HG03103 (cell line): Measurements from ENCODE around the gene APLF.
"Not testable (repeated sequence)": the region's sequence is repeated elsewhere in the genome, so short reads cannot be mapped to it uniquely, and the experiment has no call there.

Experiments
- ATAC-seq: cut with Tn5 transposase; IDR thresholded peaks from one replicate; pipeline ENCODE4 v1.9.1; 2021; ENCODE audit warnings: low read depth; ENCODE audit not compliant: unreplicated experiment

APLF gene

DNA sequence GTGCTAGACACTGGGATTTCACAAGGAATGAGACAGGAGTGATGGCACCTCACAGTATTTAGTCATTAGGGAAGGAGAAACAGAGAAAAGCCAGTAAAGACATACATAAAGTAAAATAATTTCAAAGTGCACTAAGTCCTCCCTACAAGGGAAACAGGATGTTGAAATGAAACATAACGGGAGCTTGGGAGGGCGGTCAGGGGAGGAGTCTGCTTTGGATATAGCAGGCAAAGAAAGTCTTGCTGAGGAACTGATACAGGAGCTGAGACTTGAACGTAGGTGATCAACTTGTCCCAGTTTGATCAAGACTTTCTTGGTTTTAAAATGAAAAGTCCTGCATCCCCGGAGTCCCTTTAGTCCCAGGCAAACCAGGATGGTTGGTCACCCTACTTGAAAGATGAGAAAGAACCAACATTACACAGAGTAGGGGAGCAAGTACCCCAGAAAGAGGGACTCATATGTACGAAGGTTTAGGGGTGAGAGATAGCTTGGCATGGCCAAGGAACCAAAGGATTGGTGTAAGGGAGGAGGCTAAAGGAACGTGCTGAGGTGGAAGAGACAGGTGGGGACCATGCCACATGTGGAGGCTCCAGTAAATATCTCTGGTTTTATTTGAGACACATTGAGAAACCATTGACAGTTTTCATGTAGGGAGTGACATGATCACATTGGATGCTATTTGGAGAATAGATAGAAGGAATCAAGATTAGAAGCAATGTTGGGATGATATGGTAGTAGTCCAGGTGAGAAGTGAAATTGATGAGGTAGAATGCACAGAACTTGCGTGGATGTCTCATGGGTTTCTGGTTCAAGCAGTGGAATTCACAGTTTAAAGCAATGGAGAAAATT, 28.7 kb upstream of the APLF start:
- ATAC-seq: no peak

- ATAC-seq: peak; percentile 93
Observed at GRCh38 chr2:68441179-68441993, 26.0 kb upstream of the APLF start.

GRCh38 chr2:68441994-68442322, 25.4 kb upstream of the APLF start:
- ATAC-seq: no peak

DNA sequence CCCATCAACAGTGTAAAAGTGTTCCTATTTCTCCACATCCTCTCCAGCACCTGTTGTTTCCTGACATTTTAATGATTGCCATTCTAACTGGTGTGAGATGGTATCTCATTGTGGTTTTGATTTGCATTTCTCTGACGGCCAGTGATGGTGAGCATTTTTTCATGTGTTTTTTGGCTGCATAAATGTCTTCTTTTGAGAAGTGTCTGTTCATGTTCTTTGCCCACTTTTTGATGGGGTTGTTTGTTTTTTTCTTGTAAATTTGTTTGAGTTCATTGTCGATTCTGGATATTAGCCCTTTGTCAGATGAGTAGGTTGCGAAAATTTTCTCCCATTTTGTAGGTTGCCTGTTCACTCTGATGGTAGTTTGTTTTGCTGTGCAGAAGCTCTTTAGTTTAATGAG, 21.0 kb upstream of the APLF start:
- not testable (repeated sequence) for ATAC-seq

DNA sequence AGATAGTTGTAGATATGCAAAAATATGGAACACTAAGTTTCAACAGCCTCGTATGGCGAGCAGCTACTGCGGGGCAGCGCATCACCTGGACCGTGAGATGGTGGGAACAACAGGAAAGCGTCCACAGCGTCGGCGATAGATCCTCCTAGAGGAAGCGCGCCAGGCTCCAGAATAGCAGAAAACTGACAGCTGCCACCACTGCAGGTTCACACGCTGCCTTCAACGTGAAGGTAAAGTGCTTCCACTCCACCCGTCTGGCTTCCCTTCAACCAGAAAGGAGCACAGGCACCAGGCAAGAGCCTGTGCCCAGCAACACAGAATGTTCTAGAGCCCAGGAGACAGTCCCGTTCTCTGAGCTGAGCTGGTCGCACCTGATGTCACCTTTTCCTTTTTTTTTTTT, 20.3 kb upstream of the APLF start:
- no peak for ATAC-seq

DNA sequence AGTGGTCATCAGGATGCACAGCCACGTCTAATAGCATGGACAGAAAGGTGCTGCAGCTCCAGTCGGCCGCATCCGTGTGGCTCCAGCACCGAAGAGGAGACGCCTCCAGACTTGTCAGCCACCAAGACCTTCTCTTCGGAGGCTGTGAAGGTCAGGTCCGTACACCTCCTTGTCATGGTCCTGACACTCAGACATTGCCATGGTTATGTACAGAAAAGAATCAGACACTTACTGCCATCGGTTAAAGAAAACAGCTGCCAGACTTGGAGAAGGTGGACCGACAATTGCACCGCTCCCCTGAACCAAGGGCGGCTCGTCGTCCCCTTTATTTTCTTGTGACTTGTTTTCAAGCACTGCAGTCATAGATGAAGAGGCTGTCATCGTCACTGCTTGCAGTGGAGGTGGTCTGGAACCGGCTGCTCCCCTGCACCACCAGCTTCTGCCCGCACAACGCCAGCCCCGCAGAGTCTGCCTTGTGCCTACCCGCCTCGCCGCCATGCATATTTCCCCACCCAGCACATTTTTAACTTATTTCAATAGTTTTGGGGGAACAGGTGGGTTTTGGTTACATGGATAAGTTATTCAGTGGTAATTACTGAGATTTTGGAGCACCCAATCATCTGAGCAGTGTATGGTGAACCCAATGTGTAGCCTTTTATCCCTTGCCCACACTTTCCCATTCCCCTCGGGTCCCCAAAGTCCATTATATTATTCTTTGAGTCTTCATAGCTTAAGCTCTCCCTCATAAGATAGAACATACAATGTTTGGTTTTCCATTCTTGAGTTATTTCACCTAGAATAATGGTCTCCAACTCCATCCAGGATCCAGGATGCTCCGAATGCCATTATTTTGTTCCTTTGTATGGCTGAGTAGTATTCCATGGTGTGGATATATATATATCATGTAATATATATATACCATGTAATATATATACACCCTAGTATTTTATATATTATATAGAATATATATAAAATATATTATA, 18.4 kb upstream of the APLF start:
- ATAC-seq: no peak

- no peak for ATAC-seq
Observed at GRCh38 chr2:68452158-68452900, 15.1 kb upstream of the APLF start.

GRCh38 chr2:68453761-68454360, 13.5 kb upstream of the APLF start:
- no peak for ATAC-seq

GRCh38 chr2:68454719-68455118, 12.7 kb upstream of the APLF start:
- no peak for ATAC-seq

- no peak for ATAC-seq
Observed at GRCh38 chr2:68456198-68456597, 11.2 kb upstream of the APLF start.

DNA sequence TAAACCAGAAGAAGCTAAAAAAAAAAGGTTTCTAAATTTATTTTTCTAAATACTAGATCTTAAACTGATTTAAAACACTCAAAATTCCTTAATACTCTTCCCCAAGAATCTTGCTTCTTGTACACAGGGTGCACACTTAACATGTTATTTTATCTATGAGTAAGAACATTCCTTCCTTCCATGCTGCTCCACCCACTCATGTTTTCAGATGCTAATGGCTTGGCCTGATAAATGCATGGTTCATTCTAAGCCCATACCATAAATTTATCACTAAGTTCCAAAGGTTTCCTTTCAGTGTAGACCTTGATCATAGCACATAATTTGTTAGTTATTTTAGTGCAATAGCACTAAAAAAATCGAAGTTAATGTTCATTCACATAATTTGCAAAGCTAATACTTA, 8.4 kb upstream of the APLF start:
- no peak for ATAC-seq

GRCh38 chr2:68463287-68463877, 4.0 kb upstream of the APLF start:
- ATAC-seq: no peak

- no peak for ATAC-seq
Observed at GRCh38 chr2:68464651-68465050, 2.7 kb upstream of the APLF start.

DNA sequence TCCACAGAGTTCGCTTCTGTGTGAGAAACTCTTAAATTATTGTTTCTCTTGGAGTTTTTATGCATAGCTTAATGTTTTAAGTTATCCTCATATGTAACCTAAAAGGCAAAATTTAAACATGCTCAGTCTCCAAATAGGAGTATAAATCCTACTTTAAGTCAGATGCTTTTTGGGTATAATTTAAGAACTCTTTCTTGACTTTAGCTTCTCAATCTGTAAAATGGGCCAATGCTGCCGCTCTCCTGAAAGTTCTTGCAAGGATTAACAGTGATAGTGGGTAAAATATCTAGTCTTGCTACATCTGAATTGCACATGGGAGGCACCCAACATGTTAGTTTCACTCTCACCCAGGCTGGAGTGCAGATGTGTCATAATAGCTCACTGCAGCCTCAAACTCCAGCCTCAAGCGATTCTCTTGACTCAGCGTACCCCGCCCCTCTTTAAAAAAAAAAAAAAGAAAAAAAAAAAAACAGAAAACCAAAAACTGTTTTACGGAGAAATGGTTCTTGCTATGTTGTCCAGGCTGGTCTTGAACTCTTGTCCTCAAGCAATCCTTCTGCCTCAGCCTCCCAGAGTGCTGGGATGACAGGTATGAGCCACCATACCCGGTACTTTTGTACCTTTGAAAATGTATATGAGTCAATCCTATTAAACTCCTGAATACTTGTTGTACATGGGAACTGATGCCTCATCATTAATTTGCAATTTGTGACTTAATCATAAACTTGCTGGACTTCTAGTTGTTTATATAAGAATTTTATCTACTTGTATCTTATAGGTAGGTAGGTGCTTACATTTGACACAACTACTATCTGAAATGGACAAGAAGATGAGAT, 2.1 kb upstream of the APLF start:
- ATAC-seq: no peak

GRCh38 chr2:68466361-68466777, 1.0 kb upstream of the APLF start:
- no peak for ATAC-seq

- no peak for ATAC-seq
Observed at GRCh38 chr2:68466778-68467076, 658 bp upstream of the APLF start.

GRCh38 chr2:68468801-68469200, 1.4 kb downstream of the APLF start:
- no peak for ATAC-seq

DNA sequence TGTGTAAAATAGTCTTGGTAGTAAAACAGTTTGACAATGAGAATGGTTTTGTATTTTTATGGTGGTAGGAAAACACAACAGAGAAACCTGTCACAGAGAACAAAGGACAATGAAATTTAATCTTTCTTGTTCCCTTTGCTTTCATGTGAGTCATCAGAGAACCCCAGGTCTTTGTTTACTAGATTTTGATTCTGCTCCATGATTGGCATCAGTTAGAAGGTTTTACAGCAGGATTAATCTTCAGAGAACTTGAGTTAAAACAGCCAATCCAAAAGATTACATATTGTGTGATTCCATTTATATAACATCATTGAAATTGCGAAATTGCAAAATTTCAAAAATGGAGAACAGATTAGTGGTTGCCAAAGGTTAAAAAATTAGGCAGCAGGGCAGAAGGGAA, 2.5 kb downstream of the APLF start:
- no peak for ATAC-seq

DNA sequence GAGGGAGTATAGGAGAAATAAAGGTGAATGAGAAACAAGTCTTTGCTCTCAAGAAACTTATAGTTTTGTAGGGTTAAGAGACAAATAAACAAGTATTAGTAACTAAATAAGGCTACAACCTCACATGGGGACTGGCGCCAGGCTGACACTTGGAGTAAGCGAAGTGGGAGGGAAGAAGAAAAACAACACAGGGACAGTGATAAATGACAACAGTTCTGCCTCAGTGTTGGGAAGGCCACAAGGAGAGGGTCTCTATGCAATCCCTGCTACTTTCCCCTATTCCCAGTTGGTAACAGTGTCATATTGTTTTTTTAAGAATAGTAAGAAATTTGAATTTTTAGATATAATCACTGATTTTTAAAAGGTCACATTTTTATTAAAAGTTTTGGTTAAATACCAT, 4.0 kb downstream of the APLF start:
- ATAC-seq: no peak
